PC-3 (cell line): ENCODE data around the gene WNT7A. TPM values are rescaled to one million over a fixed set of nuclear protein-coding genes. Genes with fewer than 3 reads are reported as not detected.

Experiments used
- ATAC-seq: fragments of 200-7000 bp; cut with Tn5 transposase; 2 replicates; pipeline ENCODE4 v1.9.1; 2020; ENCODE audit warnings: mild to moderate bottlenecking, moderate library complexity
- BruUV-seq: library from RNA; stranded (reverse); fragments of 400-500 nt; replicated peaks from 2 replicates; lab custom pipeline; 2021; lab: Mats Ljungman, UMichigan
- CTCF ChIA-PET: fragments of 300-600 bp; sonication (Branson Sonifier 250); formaldehyde crosslinking; loops from one replicate; lab custom pipeline; 2022; ENCODE audit warnings: antibody characterized with exemption; lab: Charles Lee
- POLR2A ChIA-PET: fragments of 300-600 bp; sonication (Branson Sonifier 250); formaldehyde crosslinking; loops from one replicate; lab custom pipeline; 2022; ENCODE audit warnings: antibody characterized with exemption; ENCODE audit not compliant: unreplicated experiment; lab: Charles Lee
- DNase-seq: peaks from one replicate; pipeline ENCODE4 v3.0.0-alpha.2; 2015
- H2AFZ ChIP-seq: fragments of 300-600 bp; sonication (generic); 2 replicates; pipeline ENCODE4 v1.6.0; 2016; ENCODE audit warnings: antibody characterized with exemption, low read length
- H3F3A ChIP-seq: fragments of 300-600 bp; sonication (generic); one replicate; pipeline ENCODE4 v1.6.0; 2017; ENCODE audit warnings: antibody characterized with exemption, low read length, control low read depth, mild to moderate bottlenecking; ENCODE audit not compliant: unreplicated experiment
- H3K27ac ChIP-seq: fragments of 300-600 bp; sonication (generic); 2 replicates; pipeline ENCODE4 v1.5.1; 2016; ENCODE audit warnings: mild to moderate bottlenecking, low read length
- H3K27me3 ChIP-seq: fragments of 300-600 bp; sonication (generic); 2 replicates; pipeline ENCODE4 v1.6.1; 2016; ENCODE audit warnings: low read length, mixed read lengths
- H3K36me3 ChIP-seq: fragments of 300-600 bp; sonication (generic); 2 replicates; pipeline ENCODE4 v1.6.1; 2016; ENCODE audit warnings: low read depth, mixed run types, low read length, mixed read lengths
- H3K4me1 ChIP-seq: fragments of 300-600 bp; sonication (generic); 2 replicates; pipeline ENCODE4 v1.5.1; 2016; ENCODE audit warnings: low read length; ENCODE audit not compliant: insufficient read depth
- H3K4me2 ChIP-seq: fragments of 300-600 bp; sonication (generic); 2 replicates; pipeline ENCODE4 v1.6.0; 2016; ENCODE audit warnings: low read length
- H3K4me3 ChIP-seq: fragments of 300-600 bp; sonication (generic); 2 replicates; pipeline ENCODE4 v1.5.1; 2016; ENCODE audit warnings: mild to moderate bottlenecking, low read length, mixed read lengths
- H3K79me2 ChIP-seq: fragments of 300-600 bp; sonication (generic); 2 replicates; pipeline ENCODE4 v1.6.1; 2017; ENCODE audit warnings: low read length, mixed read lengths
- H3K9ac ChIP-seq: fragments of 300-600 bp; sonication (generic); 2 replicates; pipeline ENCODE4 v1.6.0; 2016; ENCODE audit warnings: mild to moderate bottlenecking, low read length
- H3K9me2 ChIP-seq: fragments of 300-600 bp; sonication (generic); replicated peaks from 2 replicates; pipeline ENCODE4 v1.6.1; 2016; ENCODE audit warnings: mixed run types, low read length, mixed read lengths
- H3K9me3 ChIP-seq: fragments of 300-600 bp; sonication (generic); 2 replicates; pipeline ENCODE4 v1.6.1; 2016; ENCODE audit warnings: low read length, mixed read lengths
- H4K20me1 ChIP-seq: fragments of 300-600 bp; sonication (generic); 2 replicates; pipeline ENCODE4 v1.6.1; 2016; ENCODE audit warnings: low read length, mixed read lengths
- CTCF ChIP-seq: fragments of 300-600 bp; sonication (generic); conservative IDR thresholded peaks from 2 replicates; pipeline ENCODE4 v1.5.1; 2017; ENCODE audit warnings: antibody characterized with exemption, low read depth, mild to moderate bottlenecking, low read length
- EZH2 ChIP-seq: fragments of 300-600 bp; sonication (generic); IDR thresholded peaks from one replicate; pipeline ENCODE4 v1.6.1; 2017; ENCODE audit warnings: antibody characterized with exemption, mild to moderate bottlenecking, low read length; ENCODE audit not compliant: unreplicated experiment
- EZH2phosphoT487 ChIP-seq: fragments of 300-600 bp; sonication (generic); IDR thresholded peaks from 2 replicates; pipeline ENCODE4 v1.6.1; 2018; ENCODE audit warnings: mild to moderate bottlenecking, antibody characterized with exemption, low read length, borderline replicate concordance
- intact Hi-C: fragments of 100-400 bp; cut with micrococcal nuclease; formaldehyde crosslinking; loops from 2 replicates; pipeline ENCODE4 v1.9.0; 2023
- total RNA-seq: library from RNA; depleted of rRNA; stranded (reverse); fragments of >200 nt; gene quantifications from 2 replicates; pipeline ENCODE4 v1.2.3, GENCODE V29; 2014

The WNT7A gene
- total RNA-seq, 1 experiment from 2014 or later = 16.2 TPM

DNA sequence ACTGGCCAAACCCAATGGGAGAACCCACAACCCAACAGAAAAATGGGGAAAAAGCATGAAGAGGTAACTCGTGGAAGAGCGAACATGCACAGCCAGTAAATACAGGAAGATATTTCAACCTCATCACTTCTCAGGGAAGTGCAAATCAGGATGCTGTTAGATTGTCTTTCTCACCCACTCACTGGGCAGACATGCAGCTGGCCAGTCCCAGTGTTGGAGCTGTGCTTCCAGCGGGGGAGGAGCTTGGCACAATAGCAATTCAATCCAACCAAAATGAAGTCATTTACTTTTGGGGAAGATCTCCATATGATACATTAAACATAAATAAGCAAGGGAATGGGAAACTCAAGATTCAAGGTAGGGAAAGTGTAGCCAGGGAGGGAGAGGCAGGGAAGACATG, 12.1 kb downstream of the WNT7A start:
- TF ChIP-seq EZH2 = no peak
- no peak for TF ChIP-seq EZH2phosphoT487
- TF ChIP-seq CTCF = no peak
- no TSS peak for BruUV-seq
- Histone ChIP-seq H3K27ac (no peak overlapping the region), H3F3A (no peaks in the 10 kb centered on the region), H3K36me3 (peaks cover 21% of the 10 kb centered on the region), H2AFZ (no peak overlapping the region), H3K79me2 (no peaks in the 10 kb centered on the region), H3K9me2 (no peaks in the 10 kb centered on the region), H3K9ac (no peak overlapping the region), H4K20me1 (no peaks in the 10 kb centered on the region), H3K9me3 (no peaks in the 10 kb centered on the region), H3K27me3 (no peaks in the 10 kb centered on the region), H3K4me1 (no peaks in the 10 kb centered on the region; the same call in 1 of the 2 replicates), H3K4me3 (no peak overlapping the region), H3K4me2 (no peak overlapping the region)
- POLR2A ChIA-PET = no interaction called here
- intact Hi-C loops = no loop called here
- ATAC-seq (no peak), DNase-seq (no peak)
- CTCF ChIA-PET = no interaction called here

- Histone ChIP-seq H3F3A (no peaks in the 10 kb centered on the region), H3K27me3 (no peaks in the 10 kb centered on the region), H3K4me2 (no peak overlapping the region), H3K4me3 (no peak overlapping the region), H3K9ac (no peak overlapping the region), H3K27ac (no peak overlapping the region), H3K9me2 (no peaks in the 10 kb centered on the region), H2AFZ (no peak overlapping the region), H3K36me3 (peaks cover 15% of the 10 kb centered on the region), H4K20me1 (no peaks in the 10 kb centered on the region), H3K4me1 (no peaks in the 10 kb centered on the region; the same call in 1 of the 2 replicates), H3K9me3 (no peaks in the 10 kb centered on the region), H3K79me2 (no peaks in the 10 kb centered on the region)
- ChIA-PET POLR2A (no interaction called here), CTCF (no interaction called here)
- TF ChIP-seq CTCF (no peak), EZH2phosphoT487 (no peak), EZH2 (no peak)
- no TSS peak for BruUV-seq
- ATAC-seq (no peak), DNase-seq (no peak)
- intact Hi-C loops = no loop called here
These were observed 13.6 kb downstream of the WNT7A start for GRCh38 chr3:13866041-13866965.

- CTCF ChIA-PET = no interaction called here
- no peaks in the 10 kb centered on the region for H3K9me2 ChIP-seq
- no peaks in the 10 kb centered on the region for H3F3A ChIP-seq
- no peaks in the 10 kb centered on the region for H3K27me3 ChIP-seq
- no peaks in the 10 kb centered on the region for H3K9me3 ChIP-seq
- POLR2A ChIA-PET = no interaction called here
- no peaks in the 10 kb centered on the region; the same call in 1 of the 2 replicates for H3K4me1 ChIP-seq
- intact Hi-C loops = no loop called here
- TF ChIP-seq EZH2 (no peak), CTCF (no peak), EZH2phosphoT487 (no peak)
- no peak overlapping the region for H2AFZ ChIP-seq
- H3K9ac ChIP-seq = no peak overlapping the region
- H3K4me2 ChIP-seq = no peak overlapping the region
- peaks cover 11% of the 10 kb centered on the region for H3K36me3 ChIP-seq
- no peaks in the 10 kb centered on the region for H4K20me1 ChIP-seq
- DNase-seq = no peak
- no peak overlapping the region for H3K4me3 ChIP-seq
- H3K79me2 ChIP-seq = no peaks in the 10 kb centered on the region
- ATAC-seq = no peak
- BruUV-seq = no TSS peak
- H3K27ac ChIP-seq = no peak overlapping the region
These were observed 14.3 kb downstream of the WNT7A start for GRCh38 chr3:13865581-13865980.
